Measurements from ENCODE around the gene PNP.

DNA sequence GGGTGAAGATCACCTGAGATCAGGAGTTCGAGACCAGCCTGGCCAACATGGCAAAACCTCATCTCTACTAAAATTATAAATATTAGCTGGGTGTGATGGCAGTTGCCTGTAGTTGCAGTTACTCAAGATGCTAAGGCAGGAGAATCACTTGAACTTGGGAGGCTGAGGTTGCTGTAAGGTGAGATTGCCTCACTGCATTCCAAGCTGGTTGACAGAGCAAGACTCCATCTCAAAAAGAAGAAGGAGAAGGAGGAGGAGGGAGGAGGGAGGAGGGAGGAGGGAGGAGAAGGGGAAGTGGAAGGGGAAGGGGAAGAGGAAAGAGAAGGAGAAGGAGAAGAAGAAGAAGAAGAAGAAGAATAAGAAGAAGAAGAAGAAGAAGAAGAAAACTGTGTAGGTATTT lies 53.1 kb downstream of the PNP start:
- TF ChIP-seq YY1 (IDR thresholded peaks at IDR 0.05; ENCODE audit: low read depth, low read length): no peak
- TF ChIP-seq, protein P1, sequence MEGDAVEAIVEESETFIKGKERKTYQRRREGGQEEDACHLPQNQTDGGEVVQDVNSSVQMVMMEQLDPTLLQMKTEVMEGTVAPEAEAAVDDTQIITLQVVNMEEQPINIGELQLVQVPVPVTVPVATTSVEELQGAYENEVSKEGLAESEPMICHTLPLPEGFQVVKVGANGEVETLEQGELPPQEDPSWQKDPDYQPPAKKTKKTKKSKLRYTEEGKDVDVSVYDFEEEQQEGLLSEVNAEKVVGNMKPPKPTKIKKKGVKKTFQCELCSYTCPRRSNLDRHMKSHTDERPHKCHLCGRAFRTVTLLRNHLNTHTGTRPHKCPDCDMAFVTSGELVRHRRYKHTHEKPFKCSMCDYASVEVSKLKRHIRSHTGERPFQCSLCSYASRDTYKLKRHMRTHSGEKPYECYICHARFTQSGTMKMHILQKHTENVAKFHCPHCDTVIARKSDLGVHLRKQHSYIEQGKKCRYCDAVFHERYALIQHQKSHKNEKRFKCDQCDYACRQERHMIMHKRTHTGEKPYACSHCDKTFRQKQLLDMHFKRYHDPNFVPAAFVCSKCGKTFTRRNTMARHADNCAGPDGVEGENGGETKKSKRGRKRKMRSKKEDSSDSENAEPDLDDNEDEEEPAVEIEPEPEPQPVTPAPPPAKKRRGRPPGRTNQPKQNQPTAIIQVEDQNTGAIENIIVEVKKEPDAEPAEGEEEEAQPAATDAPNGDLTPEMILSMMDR (IDR thresholded peaks at IDR 0.05; ENCODE audit: control extremely low read depth in 1 of 3, insufficient read depth in 1 of 3, low read depth in 1 of 3, low read length in 3 of 3): no peak
- no peak for TF ChIP-seq TCF12 (IDR thresholded peaks at IDR 0.05; ENCODE audit: low read depth, low read length)
- TF ChIP-seq RAD21 (IDR thresholded peaks at IDR 0.05 in 1 of 2, conservative IDR thresholded peaks at IDR 0.05 in 1 of 2; ENCODE audit: low read depth in 2 of 2, low read length in 2 of 2): no peak
